ENCODE measurements around the gene DLG2. TPM values are rescaled to one million over a fixed set of nuclear protein-coding genes. Genes with fewer than 3 reads are reported as not detected.
A peak's percentile ranks its signal among the peaks of the same experiment; 100 is the strongest.

DLG2 gene
- total RNA-seq, 1 donor from 2014 or later, result 2.4 TPM

DNA sequence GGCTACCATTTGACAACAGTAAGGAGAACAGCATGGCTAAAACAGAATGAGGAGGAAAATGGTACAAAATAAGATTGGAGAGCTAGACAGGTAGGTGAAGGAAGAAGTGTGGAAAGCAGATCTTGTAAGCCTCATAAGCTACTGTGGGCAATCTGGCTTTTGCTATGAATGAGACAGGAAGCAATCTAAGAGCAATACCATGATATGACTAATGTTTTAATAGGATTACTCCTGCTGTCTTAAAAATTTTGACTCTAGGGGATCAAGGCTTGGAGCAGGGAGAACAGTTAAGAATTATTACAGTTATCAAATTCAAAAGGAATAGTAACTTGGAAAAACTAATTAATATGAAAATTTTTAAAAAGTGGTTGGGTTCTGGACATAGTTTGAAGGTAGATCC is 1174.9 kb downstream of the DLG2 start:
- no peak for DNase-seq (ENCODE audit: low spot score, unreplicated experiment)

DNA sequence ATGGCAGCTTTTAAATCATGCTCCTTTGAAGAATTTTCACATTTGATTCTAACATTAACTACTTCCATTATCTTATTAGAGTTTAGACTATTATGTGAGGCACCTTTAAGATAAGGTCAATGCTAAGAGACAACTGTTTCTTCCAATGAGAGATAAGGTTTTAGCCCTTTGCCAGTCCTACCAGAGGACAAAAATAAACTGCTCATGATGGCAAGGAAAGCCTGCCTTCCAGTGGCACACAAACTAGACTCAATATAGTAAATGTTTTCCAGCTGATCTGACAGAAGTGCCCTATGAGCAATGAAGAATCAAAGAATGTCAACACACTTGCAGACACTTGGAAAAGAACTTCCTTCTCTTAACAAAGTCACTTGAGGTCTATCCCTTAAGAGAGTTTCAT is 1188.6 kb downstream of the DLG2 start:
- Mint-ChIP-seq H3K4me1 (ENCODE audit: low read depth) (peaks cover 10% of the 10 kb centered on the region), H3K36me3 (ENCODE audit: insufficient read depth) (no peaks in the 10 kb centered on the region), H3K27me3 (peaks cover 15% of the 10 kb centered on the region), H3K9me3 (ENCODE audit: low read depth) (no peaks in the 10 kb centered on the region), H3K4me3 (ENCODE audit: low read depth) (no peak overlapping the region), H3K27ac (no peak overlapping the region)
- no peak for DNase-seq (ENCODE audit: low spot score, unreplicated experiment)
- TF ChIP-seq, protein P1, sequence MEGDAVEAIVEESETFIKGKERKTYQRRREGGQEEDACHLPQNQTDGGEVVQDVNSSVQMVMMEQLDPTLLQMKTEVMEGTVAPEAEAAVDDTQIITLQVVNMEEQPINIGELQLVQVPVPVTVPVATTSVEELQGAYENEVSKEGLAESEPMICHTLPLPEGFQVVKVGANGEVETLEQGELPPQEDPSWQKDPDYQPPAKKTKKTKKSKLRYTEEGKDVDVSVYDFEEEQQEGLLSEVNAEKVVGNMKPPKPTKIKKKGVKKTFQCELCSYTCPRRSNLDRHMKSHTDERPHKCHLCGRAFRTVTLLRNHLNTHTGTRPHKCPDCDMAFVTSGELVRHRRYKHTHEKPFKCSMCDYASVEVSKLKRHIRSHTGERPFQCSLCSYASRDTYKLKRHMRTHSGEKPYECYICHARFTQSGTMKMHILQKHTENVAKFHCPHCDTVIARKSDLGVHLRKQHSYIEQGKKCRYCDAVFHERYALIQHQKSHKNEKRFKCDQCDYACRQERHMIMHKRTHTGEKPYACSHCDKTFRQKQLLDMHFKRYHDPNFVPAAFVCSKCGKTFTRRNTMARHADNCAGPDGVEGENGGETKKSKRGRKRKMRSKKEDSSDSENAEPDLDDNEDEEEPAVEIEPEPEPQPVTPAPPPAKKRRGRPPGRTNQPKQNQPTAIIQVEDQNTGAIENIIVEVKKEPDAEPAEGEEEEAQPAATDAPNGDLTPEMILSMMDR (IDR thresholded peaks at IDR 0.05; ENCODE audit: unreplicated experiment), result no peak

More for the DNA sequence above, 1174.9 kb downstream of the DLG2 start:
- no peak overlapping the region for H3K4me3 Mint-ChIP-seq (ENCODE audit: low read depth)
- H3K27me3 Mint-ChIP-seq, result no peaks in the 10 kb centered on the region
- no peaks in the 10 kb centered on the region for H3K9me3 Mint-ChIP-seq (ENCODE audit: low read depth)
- no peak overlapping the region for H3K27ac Mint-ChIP-seq
- H3K4me1 Mint-ChIP-seq (ENCODE audit: low read depth), result peaks cover 4% of the 10 kb centered on the region
- TF ChIP-seq, protein P1 (IDR thresholded peaks at IDR 0.05; ENCODE audit: unreplicated experiment), result no peak
- H3K36me3 Mint-ChIP-seq (ENCODE audit: insufficient read depth), result no peaks in the 10 kb centered on the region

DNA sequence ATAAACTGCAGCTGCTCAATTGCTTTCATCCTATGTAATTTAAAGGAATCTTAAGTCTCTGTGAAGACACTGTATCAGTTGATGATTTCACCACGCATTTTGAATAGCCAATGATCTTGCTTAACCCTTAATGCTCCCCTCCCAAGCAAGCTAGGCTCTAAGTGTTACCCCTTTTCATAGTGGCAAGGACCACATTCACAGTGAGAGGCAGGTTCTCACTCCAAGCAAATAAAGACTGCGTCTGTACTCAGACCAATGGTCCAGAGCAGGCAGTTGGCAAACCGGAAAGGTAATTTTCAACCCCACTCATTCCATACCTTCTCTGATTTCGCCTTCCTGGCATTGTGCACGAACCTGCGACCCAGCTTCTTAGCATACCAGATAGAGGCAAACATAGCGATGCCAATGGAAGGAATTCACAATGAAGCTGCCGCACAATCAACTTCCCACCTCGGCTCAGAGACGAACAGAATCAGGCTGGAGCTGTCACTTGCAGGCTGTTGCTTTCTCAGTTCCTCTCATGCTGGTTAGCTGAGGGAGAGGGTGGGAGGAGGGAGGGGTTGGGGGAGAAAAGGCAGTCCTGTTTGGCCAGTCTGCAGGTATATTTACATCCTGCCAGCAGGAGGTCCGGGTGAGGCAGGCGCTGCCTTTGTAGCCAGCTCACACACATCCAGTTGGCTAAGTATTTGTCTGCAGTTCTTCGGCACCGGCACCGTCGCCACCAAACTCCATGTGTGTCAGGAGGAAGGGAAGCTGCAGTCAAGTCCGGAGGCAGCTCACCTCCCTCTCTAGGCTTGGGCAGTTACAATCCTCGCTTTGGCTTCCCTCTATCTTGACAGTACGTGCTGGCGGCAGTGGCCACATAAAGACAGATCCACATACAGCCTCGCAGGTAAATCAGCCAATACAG is 1189.8 kb downstream of the DLG2 start:
- Mint-ChIP-seq H3K36me3 (ENCODE audit: insufficient read depth) (no peaks in the 10 kb centered on the region), H3K9me3 (ENCODE audit: low read depth) (no peaks in the 10 kb centered on the region), H3K4me1 (ENCODE audit: low read depth) (peaks cover 10% of the 10 kb centered on the region), H3K27ac (peak overlapping the region; percentile 77), H3K4me3 (ENCODE audit: low read depth) (peak overlapping the region; percentile 73), H3K27me3 (peaks cover 15% of the 10 kb centered on the region)
- TF ChIP-seq, protein P1 (IDR thresholded peaks at IDR 0.05; ENCODE audit: unreplicated experiment), result peak; percentile 49
- DNase-seq (ENCODE audit: low spot score, unreplicated experiment), result peak; percentile 48

DNA sequence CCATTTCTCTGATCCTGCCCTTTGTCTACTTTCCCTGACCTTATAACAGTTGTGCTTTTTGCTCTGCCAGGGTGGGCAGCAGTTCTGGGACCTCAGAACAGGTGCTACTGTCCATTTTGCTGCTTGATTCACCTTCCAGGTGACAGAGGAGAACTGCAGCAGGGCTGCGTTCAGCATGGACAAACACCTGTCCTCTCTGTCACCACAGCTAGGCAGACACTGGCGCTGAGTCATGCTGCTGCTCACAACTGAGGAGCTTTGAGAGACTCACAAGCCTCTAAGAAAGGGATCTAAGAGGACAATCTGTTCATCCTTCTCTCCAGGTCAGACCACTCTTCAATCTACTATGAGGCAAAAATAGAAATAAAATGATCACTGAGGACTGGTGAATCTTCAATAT is 1196.5 kb downstream of the DLG2 start:
- no peaks in the 10 kb centered on the region for H3K36me3 Mint-ChIP-seq (ENCODE audit: insufficient read depth)
- H3K4me1 Mint-ChIP-seq (ENCODE audit: low read depth), result no peaks in the 10 kb centered on the region
- no peaks in the 10 kb centered on the region for H3K9me3 Mint-ChIP-seq (ENCODE audit: low read depth)
- peaks cover 5% of the 10 kb centered on the region for H3K27me3 Mint-ChIP-seq
- no peak overlapping the region for H3K27ac Mint-ChIP-seq
- H3K4me3 Mint-ChIP-seq (ENCODE audit: low read depth), result no peak overlapping the region
- TF ChIP-seq, protein P1 (IDR thresholded peaks at IDR 0.05; ENCODE audit: unreplicated experiment), result no peak
- DNase-seq (ENCODE audit: low spot score, unreplicated experiment), result no peak

DNA sequence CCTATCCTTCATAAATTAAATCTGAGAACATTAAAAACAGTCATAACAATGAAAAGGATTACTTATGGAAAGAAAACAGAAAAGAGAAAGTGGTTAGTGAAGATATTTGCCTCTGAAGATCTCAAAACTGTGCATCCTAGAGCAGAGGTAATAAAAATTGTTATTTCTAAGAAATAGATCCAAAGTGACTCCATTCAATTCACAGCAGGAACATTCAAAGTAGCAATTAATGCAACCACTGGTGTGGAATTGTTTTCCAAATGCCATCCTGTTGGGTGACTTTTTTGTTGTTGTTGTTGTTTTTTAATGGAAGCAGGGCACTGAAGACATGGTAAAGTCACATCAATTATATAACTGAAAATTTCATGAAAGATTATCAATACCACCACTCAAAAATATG is 1201.5 kb downstream of the DLG2 start:
- Mint-ChIP-seq H3K4me1 (ENCODE audit: low read depth) (no peaks in the 10 kb centered on the region), H3K9me3 (ENCODE audit: low read depth) (no peaks in the 10 kb centered on the region), H3K36me3 (ENCODE audit: insufficient read depth) (no peaks in the 10 kb centered on the region), H3K4me3 (ENCODE audit: low read depth) (no peak overlapping the region), H3K27me3 (peaks cover 2% of the 10 kb centered on the region), H3K27ac (no peak overlapping the region)
- TF ChIP-seq, protein P1 (IDR thresholded peaks at IDR 0.05; ENCODE audit: unreplicated experiment), result no peak
- DNase-seq (ENCODE audit: low spot score, unreplicated experiment), result no peak
